Stimulated activated CD8-positive, alpha-beta memory T cell treated with anti-CD3 and anti-CD28 coated beads, Interleukin-15, amount 100 ng/mL, for 48 hours (primary cell): Measurements from ENCODE around the gene ZCWPW1.
A peak's percentile ranks its signal among the peaks of the same experiment; 100 is the strongest.
"Not testable (repeated sequence)": the region's sequence is repeated elsewhere in the genome, so short reads cannot be mapped to it uniquely, and the experiment has no call there.

Experiments used
- DNase-seq, 2 donors: peaks; one replicate each; pipeline ENCODE4 v3.0.0-alpha.2; 2020; ENCODE audit warnings: low read depth in 2 of 2

ZCWPW1 gene

GRCh38 chr7:100373870-100374598 lies 54.5 kb downstream of the ZCWPW1 start:
- DNase-seq, result not testable (repeated sequence)

DNA sequence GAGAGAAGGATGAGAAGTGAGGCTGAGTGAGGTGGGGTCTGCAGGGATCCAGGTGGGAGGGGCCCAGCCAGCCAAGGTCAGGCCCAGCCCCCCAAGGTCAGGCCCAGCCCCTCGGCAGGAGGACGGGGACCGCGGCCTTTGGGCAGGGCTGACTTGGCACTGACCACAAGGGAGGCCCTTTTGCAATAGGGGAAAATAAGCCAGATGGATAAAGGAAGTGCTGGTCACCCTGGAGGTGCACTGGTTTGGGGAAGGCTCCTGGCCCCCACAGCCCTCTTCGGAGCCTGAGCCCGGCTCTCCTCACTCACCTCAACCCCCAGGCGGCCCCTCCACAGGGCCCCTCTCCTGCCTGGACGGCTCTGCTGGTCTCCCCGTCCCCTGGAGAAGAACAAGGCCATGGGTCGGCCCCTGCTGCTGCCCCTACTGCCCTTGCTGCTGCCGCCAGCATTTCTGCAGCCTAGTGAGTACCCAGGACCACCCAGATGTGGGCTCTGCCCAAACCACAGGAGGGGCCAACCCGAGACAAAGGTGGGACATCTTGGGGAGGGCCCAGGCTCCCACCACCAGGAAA lies 55.2 kb downstream of the ZCWPW1 start, which contains the start of gene PILRA:
TSS of gene PILRA (plus strand) at position 227 of the 571 bp plus-strand sequence. CDS start at position 397, 170 bp downstream.
- DNase-seq, result no peak

DNA sequence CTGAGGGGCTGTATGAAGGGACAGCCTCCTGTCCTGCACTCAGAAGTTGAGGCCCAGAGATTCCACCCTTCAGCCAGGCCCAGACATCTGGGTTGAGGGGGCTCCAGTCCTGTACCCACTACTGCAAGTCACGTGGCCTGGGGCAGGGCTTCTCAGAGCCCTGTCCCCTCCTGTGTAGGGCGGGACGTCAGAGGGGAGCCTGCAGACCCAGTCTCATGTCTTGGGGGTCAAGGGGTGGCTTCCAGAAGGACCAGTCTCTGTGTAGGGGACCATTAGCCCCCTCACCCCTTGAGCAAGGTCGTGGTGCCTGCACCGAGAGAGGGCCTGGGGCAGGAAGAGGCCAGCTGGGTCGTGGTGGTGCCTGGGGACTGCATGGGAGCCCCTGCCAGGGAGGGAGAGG lies 55.8 kb downstream of the ZCWPW1 start:
- DNase-seq, result no peak

DNA sequence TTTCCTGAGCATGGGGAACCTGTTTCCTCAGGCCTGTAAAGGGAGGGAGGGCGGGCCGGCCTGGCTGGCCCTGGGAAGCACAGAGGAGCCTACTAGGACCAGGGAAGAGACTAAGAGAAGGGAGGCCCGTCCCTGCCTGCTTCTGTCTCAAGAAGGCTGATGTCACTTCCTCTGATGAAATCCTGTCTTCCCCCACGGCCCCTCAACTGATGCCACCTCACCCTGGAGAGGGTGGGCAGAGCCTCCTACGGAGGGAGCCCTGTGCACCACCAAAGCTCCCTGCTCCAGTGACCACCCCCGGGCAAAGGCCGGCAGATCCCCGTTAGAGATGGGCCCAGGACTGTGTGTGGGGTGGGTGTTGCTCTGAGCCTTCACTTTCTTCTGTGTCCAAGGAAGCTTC lies 56.2 kb downstream of the ZCWPW1 start:
- DNase-seq, result no peak

DNA sequence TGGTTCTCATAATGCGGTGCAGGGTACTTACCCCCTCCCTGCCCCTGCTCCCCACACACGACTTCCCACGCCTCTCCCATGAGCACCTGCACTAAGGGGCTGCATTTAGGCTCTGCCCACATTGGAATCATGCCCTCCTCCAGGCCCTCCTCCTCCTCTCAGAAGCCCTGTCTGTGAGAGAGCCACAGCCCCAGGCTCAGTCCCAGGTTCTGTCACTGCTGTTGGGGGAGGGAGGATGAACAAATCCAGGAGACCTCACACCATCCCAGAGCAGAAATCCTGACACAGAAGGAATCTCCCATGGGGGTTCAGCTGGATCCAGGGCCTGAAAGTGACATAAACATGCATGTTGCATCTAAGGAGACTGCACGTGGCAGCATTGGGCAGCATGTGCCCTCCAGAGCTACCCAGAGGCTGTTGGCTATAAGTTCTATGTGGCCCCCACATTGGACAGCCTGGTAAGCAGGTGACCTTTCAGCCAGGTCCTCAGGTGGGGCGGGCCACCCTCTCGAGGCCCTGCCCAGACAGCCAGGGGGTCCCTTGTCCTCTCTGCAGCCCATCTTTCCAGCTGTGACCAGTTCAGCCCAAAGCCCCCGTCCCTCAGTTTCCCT lies 56.8 kb downstream of the ZCWPW1 start:
- DNase-seq, result no peak

DNA sequence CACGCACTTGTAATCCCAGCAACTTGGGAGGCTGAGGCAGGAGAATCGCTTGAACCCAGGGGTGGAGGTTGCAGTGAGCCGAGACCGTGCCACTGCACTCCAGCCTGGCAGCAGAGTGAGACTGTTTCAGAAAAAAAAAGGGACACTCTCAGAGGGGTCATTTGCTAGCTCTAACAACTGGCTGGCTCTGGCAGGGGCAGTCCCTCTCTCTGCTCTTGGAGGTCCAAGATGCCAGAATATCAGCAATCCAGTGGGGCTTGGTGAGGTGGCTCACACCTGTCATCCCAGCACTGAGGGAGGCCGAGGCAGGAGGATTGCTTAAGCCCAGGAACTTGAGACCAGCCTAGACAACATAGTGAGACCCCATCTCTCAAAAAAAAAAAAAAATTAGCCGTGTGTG lies 57.8 kb downstream of the ZCWPW1 start:
- no peak for DNase-seq

DNA sequence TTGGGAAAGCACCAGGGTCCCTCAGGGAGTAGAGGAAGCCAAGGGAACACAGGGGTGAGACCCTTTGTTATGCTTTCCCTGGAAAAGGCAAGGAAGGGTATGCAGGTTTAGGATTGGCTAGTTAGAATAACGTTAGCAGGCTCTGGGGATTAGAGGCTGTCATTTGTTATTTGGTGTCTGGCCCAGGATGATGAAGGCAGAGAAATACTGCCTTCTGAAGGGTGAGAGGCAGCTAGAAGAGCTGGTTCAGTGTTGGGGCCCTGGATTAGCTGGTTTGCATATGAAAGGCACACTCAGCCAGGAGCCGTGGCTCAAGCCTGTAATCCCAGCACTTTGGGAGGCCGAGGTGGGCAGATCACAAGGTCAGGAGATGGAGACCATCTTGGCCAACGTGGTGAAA lies 58.2 kb downstream of the ZCWPW1 start:
- DNase-seq, result no peak

DNA sequence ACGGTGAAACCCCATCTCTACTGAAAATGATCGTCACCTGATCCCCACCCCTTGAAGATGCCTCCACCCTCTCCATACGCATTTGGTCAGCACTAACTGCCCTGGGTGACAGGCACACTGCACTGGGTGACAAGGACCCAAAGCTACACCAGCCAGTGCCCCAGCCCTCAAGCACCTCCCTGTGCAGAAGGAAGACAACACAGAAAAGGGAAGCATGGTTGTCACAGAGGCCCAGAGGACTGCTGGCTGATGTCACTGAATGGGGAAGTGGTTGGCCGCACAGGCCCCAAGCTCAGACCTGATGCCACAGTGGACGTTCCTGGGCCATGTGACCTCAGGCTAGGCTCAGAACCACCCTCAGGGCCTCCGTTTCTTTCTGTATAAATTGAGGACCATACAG lies 59.4 kb downstream of the ZCWPW1 start:
- no peak for DNase-seq

GRCh38 chr7:100367676-100368613 lies 60.6 kb downstream of the ZCWPW1 start:
- DNase-seq, result no peak

- no peak for DNase-seq
Observed at GRCh38 chr7:100367251-100367620, 61.3 kb downstream of the ZCWPW1 start.

- peak; percentile 33 to 36 for DNase-seq
Observed at GRCh38 chr7:100366411-100367250, 61.9 kb downstream of the ZCWPW1 start.

DNA sequence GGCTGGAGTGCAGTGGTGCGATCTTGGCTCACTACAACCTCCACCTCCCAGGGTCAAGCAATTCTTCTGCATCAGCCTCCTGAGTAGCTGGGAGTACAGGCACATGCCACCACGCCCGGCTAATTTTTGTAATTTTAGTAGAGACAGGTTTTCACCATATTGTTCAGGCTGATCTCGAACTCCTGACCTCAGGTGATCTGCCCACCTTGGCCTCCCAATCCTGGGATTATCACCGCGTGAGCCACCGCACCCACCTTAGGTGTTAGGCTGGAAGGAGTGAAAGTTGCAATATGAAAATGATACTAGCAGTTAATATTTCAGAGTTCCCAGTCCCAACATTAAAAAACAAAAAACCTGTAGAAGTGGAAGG lies 62.5 kb downstream of the ZCWPW1 start:
- DNase-seq, result not testable (repeated sequence)

DNA sequence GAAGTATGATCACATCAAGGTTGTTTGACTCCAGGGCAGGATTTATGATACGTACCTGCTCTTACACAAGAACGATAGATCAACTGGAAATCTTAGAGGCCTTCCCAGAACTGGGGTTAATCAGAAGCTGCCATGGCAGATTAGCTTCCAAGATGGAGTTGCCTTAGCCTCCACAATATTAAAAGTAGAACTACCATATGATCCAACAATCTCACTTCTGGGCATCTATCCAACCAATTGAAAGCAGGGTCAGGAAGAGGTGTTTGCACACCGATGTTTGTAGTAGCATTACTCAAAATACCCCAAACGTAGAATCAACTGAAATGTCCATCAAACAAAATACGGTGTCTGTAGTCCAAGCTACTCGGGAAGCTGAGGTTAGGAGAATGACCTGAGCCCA lies 64.0 kb downstream of the ZCWPW1 start:
- no peak for DNase-seq

- DNase-seq, result not testable (repeated sequence)
Observed at GRCh38 chr7:100363797-100364196, 64.7 kb downstream of the ZCWPW1 start.

GRCh38 chr7:100363098-100363497 lies 65.4 kb downstream of the ZCWPW1 start:
- no peak for DNase-seq

- no peak for DNase-seq
Observed at GRCh38 chr7:100360135-100360854, 68.2 kb downstream of the ZCWPW1 start.

GRCh38 chr7:100358857-100359212 lies 69.7 kb downstream of the ZCWPW1 start:
- DNase-seq, result no peak

- no peak for DNase-seq
Observed at GRCh38 chr7:100358027-100358856, 70.3 kb downstream of the ZCWPW1 start, which contains the start of gene PILRB. PILRB (plus strand) TSS chr7:100358117; CDS start chr7:100358303, 186 bp downstream.

GRCh38 chr7:100357131-100357561 lies 71.4 kb downstream of the ZCWPW1 start:
- no peak for DNase-seq
